Measurements from ENCODE around the gene PURB. TPM values are rescaled to one million over a fixed set of nuclear protein-coding genes. Genes with fewer than 3 reads are reported as not detected.

The PURB gene
- total RNA-seq, 1 experiment from 2014 or later, result 21.3 TPM

- whole genome bisulfite sequencing (ENCODE audit: extremely low coverage, insufficient read length, low lambda C conversion rate), result no CpG with 5 or more reads among the region's 8 CpGs
- TF ChIP-seq, protein P1, sequence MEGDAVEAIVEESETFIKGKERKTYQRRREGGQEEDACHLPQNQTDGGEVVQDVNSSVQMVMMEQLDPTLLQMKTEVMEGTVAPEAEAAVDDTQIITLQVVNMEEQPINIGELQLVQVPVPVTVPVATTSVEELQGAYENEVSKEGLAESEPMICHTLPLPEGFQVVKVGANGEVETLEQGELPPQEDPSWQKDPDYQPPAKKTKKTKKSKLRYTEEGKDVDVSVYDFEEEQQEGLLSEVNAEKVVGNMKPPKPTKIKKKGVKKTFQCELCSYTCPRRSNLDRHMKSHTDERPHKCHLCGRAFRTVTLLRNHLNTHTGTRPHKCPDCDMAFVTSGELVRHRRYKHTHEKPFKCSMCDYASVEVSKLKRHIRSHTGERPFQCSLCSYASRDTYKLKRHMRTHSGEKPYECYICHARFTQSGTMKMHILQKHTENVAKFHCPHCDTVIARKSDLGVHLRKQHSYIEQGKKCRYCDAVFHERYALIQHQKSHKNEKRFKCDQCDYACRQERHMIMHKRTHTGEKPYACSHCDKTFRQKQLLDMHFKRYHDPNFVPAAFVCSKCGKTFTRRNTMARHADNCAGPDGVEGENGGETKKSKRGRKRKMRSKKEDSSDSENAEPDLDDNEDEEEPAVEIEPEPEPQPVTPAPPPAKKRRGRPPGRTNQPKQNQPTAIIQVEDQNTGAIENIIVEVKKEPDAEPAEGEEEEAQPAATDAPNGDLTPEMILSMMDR (conservative IDR thresholded peaks at IDR 0.05), result no peak
These were observed 21.6 kb upstream of the PURB start for GRCh38 chr7:44906965-44907364.

More at GRCh38 chr7:44906965-44907364, 21.6 kb upstream of the PURB start:
- Histone ChIP-seq H3K56ac (ENCODE audit: insufficient read length, low read depth, low read length) (no peak overlapping the region), H3K27ac (ENCODE audit: insufficient read length, low read depth, low read length) (no peak overlapping the region), H3K79me1 (ENCODE audit: insufficient read depth, low read depth, low read length, poor library complexity, severe bottlenecking) (no peaks in the 10 kb centered on the region), H2BK12ac (ENCODE audit: insufficient read length, low read depth, low read length) (no peak overlapping the region), H3K23ac (ENCODE audit: insufficient read length, low read depth, low read length) (no peak overlapping the region), H2BK120ac (ENCODE audit: low read depth, low read length, poor library complexity, severe bottlenecking) (no peak overlapping the region), H4K5ac (ENCODE audit: insufficient read length, low read depth, low read length) (no peak overlapping the region), H2BK5ac (ENCODE audit: insufficient read length, low read length) (no peak overlapping the region), H2BK20ac (ENCODE audit: low read depth, low read length, poor library complexity, severe bottlenecking) (no peak overlapping the region), H3K9ac (ENCODE audit: extremely low read depth, insufficient read length, low read length) (no peak overlapping the region), H3K4ac (ENCODE audit: low read depth, low read length) (no peak overlapping the region), H3K4me2 (ENCODE audit: insufficient read depth, insufficient read length, low read length) (no peak overlapping the region), H2AK5ac (ENCODE audit: insufficient read length, low read length) (no peak overlapping the region), H2BK15ac (ENCODE audit: low read depth, low read length) (no peak overlapping the region), H4K91ac (ENCODE audit: insufficient read length, low read depth, low read length) (no peak overlapping the region), H4K20me1 (ENCODE audit: control insufficient read depth, insufficient read depth, insufficient read length) (no peaks in the 10 kb centered on the region), H3K9me3 (ENCODE audit: control insufficient read depth, low read depth, low read length) (no peaks in the 10 kb centered on the region), H3K27me3 (ENCODE audit: insufficient read depth, low read length) (no peaks in the 10 kb centered on the region), H3K4me1 (ENCODE audit: insufficient read depth, low read length) (no peaks in the 10 kb centered on the region), H2AFZ (ENCODE audit: low read length) (no peak overlapping the region), H3T11ph (ENCODE audit: low read length) (no peak overlapping the region), H3K14ac (ENCODE audit: insufficient read depth, low read length) (no peak overlapping the region), H3K18ac (ENCODE audit: insufficient read length, low read depth, low read length) (no peak overlapping the region), H3K23me2 (ENCODE audit: insufficient read length, low read depth, low read length, poor library complexity, severe bottlenecking) (no peaks in the 10 kb centered on the region), H3K79me2 (ENCODE audit: insufficient read depth, low read length) (no peaks in the 10 kb centered on the region), H4K8ac (replicated peaks; ENCODE audit: insufficient read length, low read depth, low read length) (no peak overlapping the region)
- no peak for DNase-seq
- H3K4me1 Mint-ChIP-seq, result no peaks in the 10 kb centered on the region
- H3K4me3 Mint-ChIP-seq, result no peak overlapping the region
- no peak overlapping the region for H3K27ac Mint-ChIP-seq
- H3K36me3 Mint-ChIP-seq (ENCODE audit: insufficient read depth in 1 of 3, low read depth in 3 of 3), result no peaks in the 10 kb centered on the region
- H3K27me3 Mint-ChIP-seq (ENCODE audit: low read depth), result no peaks in the 10 kb centered on the region; the same call in 1 of the 2 replicates
- no peaks in the 10 kb centered on the region for H3K9me3 Mint-ChIP-seq

All from H9 (cell line).